Gastroesophageal sphincter (tissue), 3 donors: ENCODE data around the gene ONECUT2.

Experiments used
- EP300 ChIP-seq: sonication (generic); formaldehyde crosslinking; IDR thresholded peaks from one replicate; pipeline ENCODE4 v1.6.1; 2017; ENCODE audit warnings: antibody characterized with exemption, mild to moderate bottlenecking
- POLR2AphosphoS5 ChIP-seq: sonication (generic); formaldehyde crosslinking; IDR thresholded peaks from one replicate; pipeline ENCODE4 v1.6.1; 2017; ENCODE audit warnings: antibody characterized with exemption
- TF ChIP-seq, protein P1 (sequence below), 4 experiments: fragments of 200-600 bp in 2 of 4; fragments of 450-650 bp in 2 of 4; sonication (generic) in 1 of 4; IDR thresholded peaks; one replicate each; pipeline ENCODE4 v1.5.1; 2017 to 2019; ENCODE audit warnings: antibody characterized with exemption in 4 of 4, mild to moderate bottlenecking in 2 of 4, moderate library complexity in 2 of 4

GRCh38 chr18:57435846-57436190 lies 644 bp downstream of the ONECUT2 start:
- TF ChIP-seq, protein P1, sequence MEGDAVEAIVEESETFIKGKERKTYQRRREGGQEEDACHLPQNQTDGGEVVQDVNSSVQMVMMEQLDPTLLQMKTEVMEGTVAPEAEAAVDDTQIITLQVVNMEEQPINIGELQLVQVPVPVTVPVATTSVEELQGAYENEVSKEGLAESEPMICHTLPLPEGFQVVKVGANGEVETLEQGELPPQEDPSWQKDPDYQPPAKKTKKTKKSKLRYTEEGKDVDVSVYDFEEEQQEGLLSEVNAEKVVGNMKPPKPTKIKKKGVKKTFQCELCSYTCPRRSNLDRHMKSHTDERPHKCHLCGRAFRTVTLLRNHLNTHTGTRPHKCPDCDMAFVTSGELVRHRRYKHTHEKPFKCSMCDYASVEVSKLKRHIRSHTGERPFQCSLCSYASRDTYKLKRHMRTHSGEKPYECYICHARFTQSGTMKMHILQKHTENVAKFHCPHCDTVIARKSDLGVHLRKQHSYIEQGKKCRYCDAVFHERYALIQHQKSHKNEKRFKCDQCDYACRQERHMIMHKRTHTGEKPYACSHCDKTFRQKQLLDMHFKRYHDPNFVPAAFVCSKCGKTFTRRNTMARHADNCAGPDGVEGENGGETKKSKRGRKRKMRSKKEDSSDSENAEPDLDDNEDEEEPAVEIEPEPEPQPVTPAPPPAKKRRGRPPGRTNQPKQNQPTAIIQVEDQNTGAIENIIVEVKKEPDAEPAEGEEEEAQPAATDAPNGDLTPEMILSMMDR (IDR thresholded peaks at IDR 0.05), result no peak
- TF ChIP-seq POLR2AphosphoS5 (no peak), EP300 (no peak)
